Measurements from ENCODE around the gene RAB27A. TPM values are rescaled to one million over a fixed set of nuclear protein-coding genes. Genes with fewer than 3 reads are reported as not detected.
"Not testable (repeated sequence)": the region's sequence is repeated elsewhere in the genome, so short reads cannot be mapped to it uniquely, and the experiment has no call there.

The RAB27A gene
- total RNA-seq, 2 donors from 2014 or later, result 5.0 to 7.9 TPM

GRCh38 chr15:55256281-55257011, 33.2 kb downstream of the RAB27A start:
- DNase-seq (ENCODE audit: low spot score), result no peak
- H3K27ac ChIP-seq, result no peak overlapping the region

GRCh38 chr15:55255714-55256113, 33.9 kb downstream of the RAB27A start:
- Histone ChIP-seq H3K36me3 (no peaks in the 10 kb centered on the region), H3K27me3 (no peaks in the 10 kb centered on the region), H3K4me3 (peak overlapping the region in 1 of 2 donors; percentile 13), H3K4me1 (no peaks in the 10 kb centered on the region), H3K9me3 (no peaks in the 10 kb centered on the region), H3K27ac (no peak overlapping the region)
- no peak for DNase-seq (ENCODE audit: low spot score)
- no peak for TF ChIP-seq CTCF (IDR thresholded peaks at IDR 0.05)

More at GRCh38 chr15:55256281-55257011, 33.2 kb downstream of the RAB27A start:
- no peaks in the 10 kb centered on the region for H3K4me1 ChIP-seq
- H3K36me3 ChIP-seq, result no peaks in the 10 kb centered on the region
- TF ChIP-seq CTCF (IDR thresholded peaks at IDR 0.05), result no peak
- no peak overlapping the region for H3K4me3 ChIP-seq
- H3K27me3 ChIP-seq, result no peaks in the 10 kb centered on the region
- no peaks in the 10 kb centered on the region for H3K9me3 ChIP-seq

- DNase-seq (ENCODE audit: low spot score), result no peak
- Histone ChIP-seq H3K4me3 (peak overlapping the region in 1 of 2 donors; percentile 13), H3K4me1 (no peaks in the 10 kb centered on the region), H3K9me3 (no peaks in the 10 kb centered on the region), H3K27me3 (no peaks in the 10 kb centered on the region), H3K27ac (no peak overlapping the region), H3K36me3 (no peaks in the 10 kb centered on the region)
- TF ChIP-seq CTCF (IDR thresholded peaks at IDR 0.05), result no peak
Observed at GRCh38 chr15:55254916-55255679, 34.5 kb downstream of the RAB27A start.

- H3K4me1 ChIP-seq, result no peaks in the 10 kb centered on the region
Observed at GRCh38 chr15:55253580-55253979, 36.0 kb downstream of the RAB27A start.

GRCh38 chr15:55252201-55252600, 37.4 kb downstream of the RAB27A start:
- H3K36me3 ChIP-seq; H3K4me3 ChIP-seq; H3K4me1 ChIP-seq; H3K9me3 ChIP-seq; H3K27me3 ChIP-seq; DNase-seq (ENCODE audit: low spot score); H3K27ac ChIP-seq: not testable (repeated sequence)

More at GRCh38 chr15:55253580-55253979, 36.0 kb downstream of the RAB27A start:
- no peaks in the 10 kb centered on the region for H3K36me3 ChIP-seq
- no peaks in the 10 kb centered on the region for H3K27me3 ChIP-seq
- no peak for DNase-seq (ENCODE audit: low spot score)
- no peak for TF ChIP-seq CTCF (IDR thresholded peaks at IDR 0.05)
- no peak overlapping the region for H3K27ac ChIP-seq
- H3K9me3 ChIP-seq, result no peaks in the 10 kb centered on the region
- no peak overlapping the region for H3K4me3 ChIP-seq

GRCh38 chr15:55250941-55251340, 38.7 kb downstream of the RAB27A start:
- H3K9me3 ChIP-seq, result no peaks in the 10 kb centered on the region
- no peak for DNase-seq (ENCODE audit: low spot score)
- H3K27me3 ChIP-seq, result no peaks in the 10 kb centered on the region
- no peak for TF ChIP-seq CTCF (IDR thresholded peaks at IDR 0.05)
- H3K4me1 ChIP-seq, result no peaks in the 10 kb centered on the region
- H3K27ac ChIP-seq, result peak overlapping the region in 1 of 2 donors; percentile 10
- H3K36me3 ChIP-seq, result no peaks in the 10 kb centered on the region
- H3K4me3 ChIP-seq, result no peak overlapping the region
